H9 (cell line): ENCODE measurements around the gene RSPH9. TPM values are rescaled to one million over a fixed set of nuclear protein-coding genes. Genes with fewer than 3 reads are reported as not detected.

Source experiments
- DNase-seq: peaks from one replicate; pipeline ENCODE4 v3.0.0-alpha.2; 2017
- H2AFZ ChIP-seq: one replicate; pipeline ENCODE4 v1.6.1; 2013; ENCODE audit warnings: mild to moderate bottlenecking, low read length, control low read depth, moderate library complexity
- H2AK5ac ChIP-seq: 2 replicates; pipeline ENCODE4 v1.6.1; 2013; ENCODE audit warnings: low read length, control low read depth, mixed read lengths; ENCODE audit not compliant: insufficient read length
- H2BK120ac ChIP-seq: one replicate; pipeline ENCODE4 v1.6.1; 2013; ENCODE audit warnings: low read depth, mild to moderate bottlenecking, low read length, control low read depth, inconsistent platforms; ENCODE audit not compliant: poor library complexity, severe bottlenecking
- H2BK12ac ChIP-seq: 2 replicates; pipeline ENCODE4 v1.6.1; 2013; ENCODE audit warnings: low read length, control low read depth, mixed read lengths, low read depth; ENCODE audit not compliant: insufficient read length
- H2BK15ac ChIP-seq: 2 replicates; pipeline ENCODE4 v1.6.1; 2013; ENCODE audit warnings: low read depth, low read length, control low read depth
- H2BK20ac ChIP-seq: one replicate; pipeline ENCODE4 v1.6.1; 2013; ENCODE audit warnings: low read depth, mild to moderate bottlenecking, low read length, control low read depth, inconsistent platforms; ENCODE audit not compliant: poor library complexity, severe bottlenecking
- H2BK5ac ChIP-seq: 2 replicates; pipeline ENCODE4 v1.6.1; 2013; ENCODE audit warnings: low read length, control low read depth, mixed read lengths; ENCODE audit not compliant: insufficient read length
- H3K14ac ChIP-seq: 2 replicates; pipeline ENCODE4 v1.6.1; 2013; ENCODE audit warnings: low read length, control low read depth; ENCODE audit not compliant: insufficient read depth
- H3K18ac ChIP-seq: 2 replicates; pipeline ENCODE4 v1.6.1; 2013; ENCODE audit warnings: low read depth, mild to moderate bottlenecking, mixed read lengths, low read length, control low read depth; ENCODE audit not compliant: insufficient read length
- H3K23ac ChIP-seq: 2 replicates; pipeline ENCODE4 v1.6.1; 2013; ENCODE audit warnings: low read length, control low read depth, mixed read lengths, low read depth; ENCODE audit not compliant: insufficient read length
- H3K23me2 ChIP-seq: 2 replicates; pipeline ENCODE4 v1.6.1; 2013; ENCODE audit warnings: low read depth, mild to moderate bottlenecking, mixed read lengths, low read length, control low read depth; ENCODE audit not compliant: insufficient read length, poor library complexity, severe bottlenecking
- H3K27ac ChIP-seq: 2 replicates; pipeline ENCODE4 v1.5.1; 2013; ENCODE audit warnings: low read length, control low read depth, mixed read lengths, low read depth; ENCODE audit not compliant: insufficient read length
- H3K27me3 ChIP-seq: 2 replicates; pipeline ENCODE4 v1.6.1; 2013; ENCODE audit warnings: low read length, control low read depth, inconsistent platforms; ENCODE audit not compliant: insufficient read depth
- H3K4ac ChIP-seq: 2 replicates; pipeline ENCODE4 v1.6.1; 2013; ENCODE audit warnings: low read depth, mild to moderate bottlenecking, control low read depth, inconsistent platforms, low read length, moderate library complexity
- H3K4me1 ChIP-seq: 2 replicates; pipeline ENCODE4 v1.6.1; 2013; ENCODE audit warnings: low read length, control low read depth, inconsistent platforms; ENCODE audit not compliant: insufficient read depth
- H3K4me2 ChIP-seq: 2 replicates; pipeline ENCODE4 v1.6.1; 2013; ENCODE audit warnings: low read length, control low read depth, mixed read lengths; ENCODE audit not compliant: insufficient read length, insufficient read depth
- H3K56ac ChIP-seq: 2 replicates; pipeline ENCODE4 v1.6.1; 2013; ENCODE audit warnings: low read depth, mild to moderate bottlenecking, mixed read lengths, low read length, control low read depth; ENCODE audit not compliant: insufficient read length
- H3K79me1 ChIP-seq: 2 replicates; pipeline ENCODE4 v1.6.1; 2013; ENCODE audit warnings: low read depth, mild to moderate bottlenecking, moderate library complexity, low read length, control low read depth, inconsistent platforms; ENCODE audit not compliant: insufficient read depth, poor library complexity, severe bottlenecking
- H3K79me2 ChIP-seq: 2 replicates; pipeline ENCODE4 v1.6.1; 2013; ENCODE audit warnings: low read length, control low read depth, inconsistent platforms; ENCODE audit not compliant: insufficient read depth
- H3K9ac ChIP-seq: 2 replicates; pipeline ENCODE4 v1.6.1; 2013; ENCODE audit warnings: low read length, control low read depth, mixed read lengths; ENCODE audit not compliant: insufficient read length; ENCODE audit errors: extremely low read depth
- H3K9me3 ChIP-seq: one replicate; pipeline ENCODE4 v1.6.1; 2013; ENCODE audit warnings: low read depth, low read length, inconsistent platforms; ENCODE audit not compliant: control insufficient read depth
- H3T11ph ChIP-seq: one replicate; pipeline ENCODE4 v1.6.1; 2013; ENCODE audit warnings: mild to moderate bottlenecking, low read length, control low read depth, inconsistent platforms
- H4K20me1 ChIP-seq: one replicate; pipeline ENCODE4 v1.6.1; 2013; ENCODE audit not compliant: control insufficient read depth, insufficient read length, insufficient read depth
- H4K5ac ChIP-seq: 2 replicates; pipeline ENCODE4 v1.6.1; 2013; ENCODE audit warnings: low read depth, mild to moderate bottlenecking, mixed read lengths, low read length, control low read depth; ENCODE audit not compliant: insufficient read length
- H4K8ac ChIP-seq: replicated peaks from 2 replicates; pipeline ENCODE4 v1.6.1; 2013; ENCODE audit warnings: low read length, control low read depth, mixed read lengths, low read depth; ENCODE audit not compliant: insufficient read length
- H4K91ac ChIP-seq: 2 replicates; pipeline ENCODE4 v1.6.1; 2013; ENCODE audit warnings: low read depth, mild to moderate bottlenecking, moderate library complexity, mixed read lengths, low read length, control low read depth; ENCODE audit not compliant: insufficient read length
- H3K27ac Mint-ChIP-seq, 3 experiments: 2 replicates in 2 of 3; 3 replicates in 1 of 3; pipeline ENCODE4 v1.8.0; 2020 to 2021; ENCODE audit warnings: mixed read lengths in 3 of 3, mild to moderate bottlenecking in 1 of 3, moderate library complexity in 1 of 3
- H3K27me3 Mint-ChIP-seq: 2 replicates; pipeline ENCODE4 v1.8.0; 2021; ENCODE audit warnings: low read depth, mild to moderate bottlenecking, moderate library complexity, mixed read lengths
- H3K36me3 Mint-ChIP-seq, 3 experiments: 2 replicates in 2 of 3; 3 replicates in 1 of 3; pipeline ENCODE4 v1.8.0; 2020 to 2021; ENCODE audit warnings: low read depth in 3 of 3, mixed read lengths in 3 of 3; ENCODE audit not compliant: insufficient read depth in 1 of 3
- H3K4me1 Mint-ChIP-seq, 2 experiments: 2 replicates each; pipeline ENCODE4 v1.8.0; 2020; ENCODE audit warnings: mixed read lengths in 2 of 2
- H3K4me3 Mint-ChIP-seq, 2 experiments: 2 replicates in 1 of 2; 3 replicates in 1 of 2; pipeline ENCODE4 v1.8.0; 2020 to 2021; ENCODE audit warnings: mild to moderate bottlenecking in 2 of 2, mixed read lengths in 2 of 2, moderate library complexity in 1 of 2
- H3K9me3 Mint-ChIP-seq, 2 experiments: 2 replicates in 1 of 2; 3 replicates in 1 of 2; pipeline ENCODE4 v1.8.0; 2020; ENCODE audit warnings: mild to moderate bottlenecking in 2 of 2, mixed read lengths in 2 of 2, moderate library complexity in 1 of 2
- WGBS: extraction: QIAGEN DNeasy Blood & Tissue Kit; methylation state at CpG from one replicate; pipeline ENCODE4 v1.1.7; 2013; ENCODE audit warnings: missing lambda C conversion rate, low lambda C conversion rate, mixed read lengths; ENCODE audit not compliant: insufficient read length; ENCODE audit errors: extremely low coverage; 5-methylcytosine and 5-hydroxymethylcytosine counted together
- total RNA-seq: library from RNA; stranded (reverse); gene quantifications from 2 replicates; pipeline ENCODE4 v1.2.1, GENCODE V29; 2021
- TF ChIP-seq, protein P1 (sequence below): fragments of 200-600 bp; sonication (generic); conservative IDR thresholded peaks from 3 replicates; pipeline ENCODE4 v1.8.0; 2021; ENCODE audit warnings: antibody characterized with exemption, mild to moderate bottlenecking

Gene RSPH9
- total RNA-seq, 1 experiment from 2014 or later, result 0.39 TPM

GRCh38 chr6:43717389-43717788 lies 72.6 kb downstream of the RSPH9 start:
- Histone ChIP-seq H3K23ac (no peak overlapping the region), H2BK120ac (no peak overlapping the region), H3K14ac (no peak overlapping the region), H3K79me2 (no peaks in the 10 kb centered on the region), H4K20me1 (no peaks in the 10 kb centered on the region), H4K5ac (no peak overlapping the region), H3K4me2 (no peak overlapping the region), H2BK20ac (no peak overlapping the region), H3K27ac (no peak overlapping the region), H3K4me1 (no peaks in the 10 kb centered on the region), H4K8ac (no peak overlapping the region), H2BK12ac (no peak overlapping the region), H3K23me2 (no peaks in the 10 kb centered on the region), H2BK15ac (no peak overlapping the region), H3K9ac (no peak overlapping the region), H3T11ph (no peak overlapping the region), H2AK5ac (no peak overlapping the region), H2AFZ (no peak overlapping the region), H3K27me3 (no peaks in the 10 kb centered on the region), H4K91ac (no peak overlapping the region), H3K56ac (no peak overlapping the region), H3K18ac (no peak overlapping the region), H3K79me1 (no peaks in the 10 kb centered on the region), H2BK5ac (no peak overlapping the region), H3K9me3 (no peaks in the 10 kb centered on the region), H3K4ac (no peak overlapping the region)
- no peak for DNase-seq
- TF ChIP-seq, protein P1, sequence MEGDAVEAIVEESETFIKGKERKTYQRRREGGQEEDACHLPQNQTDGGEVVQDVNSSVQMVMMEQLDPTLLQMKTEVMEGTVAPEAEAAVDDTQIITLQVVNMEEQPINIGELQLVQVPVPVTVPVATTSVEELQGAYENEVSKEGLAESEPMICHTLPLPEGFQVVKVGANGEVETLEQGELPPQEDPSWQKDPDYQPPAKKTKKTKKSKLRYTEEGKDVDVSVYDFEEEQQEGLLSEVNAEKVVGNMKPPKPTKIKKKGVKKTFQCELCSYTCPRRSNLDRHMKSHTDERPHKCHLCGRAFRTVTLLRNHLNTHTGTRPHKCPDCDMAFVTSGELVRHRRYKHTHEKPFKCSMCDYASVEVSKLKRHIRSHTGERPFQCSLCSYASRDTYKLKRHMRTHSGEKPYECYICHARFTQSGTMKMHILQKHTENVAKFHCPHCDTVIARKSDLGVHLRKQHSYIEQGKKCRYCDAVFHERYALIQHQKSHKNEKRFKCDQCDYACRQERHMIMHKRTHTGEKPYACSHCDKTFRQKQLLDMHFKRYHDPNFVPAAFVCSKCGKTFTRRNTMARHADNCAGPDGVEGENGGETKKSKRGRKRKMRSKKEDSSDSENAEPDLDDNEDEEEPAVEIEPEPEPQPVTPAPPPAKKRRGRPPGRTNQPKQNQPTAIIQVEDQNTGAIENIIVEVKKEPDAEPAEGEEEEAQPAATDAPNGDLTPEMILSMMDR, result no peak
- Mint-ChIP-seq H3K4me3 (no peak overlapping the region), H3K4me1 (peaks cover 10 to 22% of the 10 kb centered on the region in 2 experiments), H3K27me3 (peaks cover 16% of the 10 kb centered on the region), H3K36me3 (0 out of 7 replicates have a peak, but pooled peaks cover 0 to 4% (median 0%) of the 10 kb centered on the region in 3 experiments), H3K9me3 (no peaks in the 10 kb centered on the region; a peak in 1 of 5 replicates), H3K27ac (no peak overlapping the region; a peak in 2 of 7 replicates)
- WGBS, result no CpG with 5 or more reads among the region's 8 CpGs
